Stimulated activated CD4-positive, alpha-beta T cell treated with anti-CD3 and anti-CD28 coated beads, Interleukin-15, amount 100 ng/mL, for 24 hours (primary cell): Measurements from ENCODE around the gene HTT.
"Not testable (repeated sequence)": the region's sequence is repeated elsewhere in the genome, so short reads cannot be mapped to it uniquely, and the experiment has no call there.

Experiments used
- DNase-seq: peaks from one replicate; pipeline ENCODE4 v3.0.0-alpha.2; 2020

The HTT gene

DNA sequence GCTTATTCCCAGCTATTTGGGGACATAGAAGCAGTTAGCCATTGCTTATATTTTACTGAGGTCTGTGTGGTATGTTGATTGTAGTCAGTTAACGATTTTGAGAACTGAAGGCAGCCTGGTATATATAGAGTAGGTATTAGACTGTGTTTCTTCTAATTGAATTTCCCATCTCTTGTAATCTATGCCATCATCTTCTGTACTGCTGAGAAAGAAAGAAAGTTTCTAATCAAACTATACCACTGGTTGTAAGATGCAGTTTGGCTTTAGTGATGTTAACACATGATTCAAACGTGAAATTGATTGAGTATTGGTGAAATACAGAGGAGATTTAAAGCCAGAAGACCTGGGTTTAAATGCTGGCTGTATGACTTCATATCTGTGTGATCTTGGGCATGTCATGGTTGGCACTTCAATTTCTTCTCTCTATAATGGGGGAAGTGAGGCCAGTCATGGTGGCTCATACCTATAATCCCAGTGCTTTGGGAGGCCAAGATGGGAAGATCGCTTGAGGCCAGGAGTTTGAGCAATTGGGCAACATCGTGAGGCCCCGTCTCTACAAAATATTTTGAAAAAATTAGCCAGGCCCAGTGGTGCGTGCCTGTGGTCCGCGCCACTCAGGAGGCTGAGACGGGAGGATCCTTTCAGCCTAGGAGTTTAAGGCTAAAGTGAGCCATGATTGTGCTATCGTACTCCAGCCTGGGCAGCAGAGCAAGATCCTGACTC, 11.6 kb downstream of the HTT start:
- no peak for DNase-seq

DNA sequence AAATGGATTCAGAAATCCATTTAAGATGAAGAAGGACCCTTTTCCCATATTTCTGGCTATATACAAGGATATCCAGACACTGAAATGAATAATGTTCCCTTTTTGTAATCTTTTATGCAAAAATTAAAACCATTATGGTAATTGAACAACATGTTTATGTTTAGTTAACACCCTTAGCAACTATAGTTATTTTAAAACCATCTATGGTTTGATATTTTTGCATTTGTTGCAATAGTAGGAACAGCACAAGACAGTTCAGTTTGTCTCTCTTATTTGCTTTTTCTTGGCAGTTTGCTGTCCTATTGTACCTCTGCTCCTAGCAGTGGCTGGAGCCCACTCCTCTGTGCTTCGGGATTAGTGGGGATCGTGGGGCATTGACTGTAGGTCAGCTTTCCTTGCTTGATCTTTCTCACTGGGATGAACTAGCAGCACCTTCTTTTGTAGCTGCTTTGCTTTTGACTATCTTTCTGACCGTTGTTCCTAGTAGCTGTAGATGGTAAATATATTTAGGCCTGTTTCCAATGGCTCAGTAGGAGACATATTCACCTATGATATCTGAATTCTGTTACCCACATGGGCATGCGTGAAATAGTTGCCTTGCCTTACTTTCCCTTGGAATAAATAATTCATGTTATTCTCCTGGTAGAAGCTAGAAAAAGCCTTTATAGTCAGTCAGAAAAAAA, 12.8 kb downstream of the HTT start:
- no peak for DNase-seq

DNA sequence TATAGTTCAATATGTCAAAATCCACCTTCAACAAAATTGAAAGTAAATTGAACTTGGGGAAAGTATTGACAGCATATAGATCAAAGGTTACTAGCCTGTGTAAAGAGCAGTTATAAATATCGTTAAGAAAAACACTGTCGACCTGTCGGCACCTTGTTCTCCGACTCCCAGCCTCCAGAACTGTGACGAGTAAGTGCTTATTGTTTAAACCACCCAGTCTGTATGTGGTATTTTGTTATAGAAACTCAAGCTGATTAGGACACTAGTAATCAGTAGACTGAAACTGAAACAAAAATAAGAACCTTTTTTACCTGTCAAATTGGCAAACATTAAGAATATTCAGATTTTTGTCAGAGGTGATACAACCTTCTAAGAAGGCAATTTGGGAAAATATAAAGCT, 17.0 kb downstream of the HTT start:
- no peak for DNase-seq

DNA sequence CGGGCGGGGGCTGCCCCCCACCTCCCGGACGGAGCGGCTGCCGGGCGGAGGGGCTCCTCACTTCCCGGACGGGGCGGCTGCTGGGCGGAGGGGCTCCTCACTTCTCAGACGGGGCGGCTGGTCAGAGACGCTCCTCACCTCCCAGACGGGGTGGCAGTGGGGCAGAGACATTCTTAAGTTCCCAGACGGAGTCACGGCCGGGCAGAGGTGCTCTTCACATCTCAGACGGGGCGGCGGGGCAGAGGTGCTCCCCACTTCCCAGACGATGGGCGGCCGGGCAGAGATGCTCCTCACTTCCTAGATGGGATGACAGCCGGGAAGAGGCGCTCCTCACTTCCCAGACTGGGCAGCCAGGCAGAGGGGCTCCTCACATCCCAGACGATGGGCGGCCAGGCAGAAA, 20.2 kb downstream of the HTT start:
- DNase-seq: not testable (repeated sequence)

DNA sequence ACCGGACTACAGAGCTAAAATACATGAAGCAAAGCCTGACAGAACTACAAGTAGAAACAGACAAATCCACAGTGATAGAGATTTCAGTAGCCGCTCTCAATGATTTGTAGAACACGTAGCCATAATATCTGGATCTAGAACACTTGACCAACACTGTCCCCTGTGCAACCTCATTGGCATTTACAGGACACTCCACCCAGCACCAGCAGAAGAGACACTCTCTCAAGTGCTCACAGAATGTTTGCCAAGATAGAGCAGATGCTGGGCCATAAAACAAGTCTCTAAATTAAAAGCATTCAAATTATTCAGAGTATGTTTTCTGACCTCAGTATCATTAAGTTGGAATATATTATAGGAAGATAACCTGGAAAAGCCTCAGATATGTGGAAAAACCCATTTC, 21.7 kb downstream of the HTT start:
- DNase-seq: no peak

DNA sequence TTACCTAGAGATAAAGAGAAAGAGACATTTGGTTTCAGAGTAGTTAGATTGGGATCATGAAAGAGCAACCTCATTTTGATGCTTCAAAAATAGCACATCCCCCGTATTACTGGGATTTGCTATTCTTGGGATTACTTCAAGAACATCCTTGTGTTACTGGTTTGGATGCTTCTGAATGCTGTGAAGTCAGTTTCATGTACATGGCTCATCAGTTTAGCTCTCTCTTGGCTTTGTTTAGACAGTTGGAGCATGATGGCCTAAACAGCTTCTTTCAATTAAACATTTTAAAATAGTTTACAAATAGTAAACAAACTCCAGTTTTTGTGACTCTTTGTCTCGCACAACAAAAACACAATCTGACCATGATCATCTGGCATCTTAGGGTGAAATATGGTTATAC, 23.9 kb downstream of the HTT start:
- no peak for DNase-seq

DNA sequence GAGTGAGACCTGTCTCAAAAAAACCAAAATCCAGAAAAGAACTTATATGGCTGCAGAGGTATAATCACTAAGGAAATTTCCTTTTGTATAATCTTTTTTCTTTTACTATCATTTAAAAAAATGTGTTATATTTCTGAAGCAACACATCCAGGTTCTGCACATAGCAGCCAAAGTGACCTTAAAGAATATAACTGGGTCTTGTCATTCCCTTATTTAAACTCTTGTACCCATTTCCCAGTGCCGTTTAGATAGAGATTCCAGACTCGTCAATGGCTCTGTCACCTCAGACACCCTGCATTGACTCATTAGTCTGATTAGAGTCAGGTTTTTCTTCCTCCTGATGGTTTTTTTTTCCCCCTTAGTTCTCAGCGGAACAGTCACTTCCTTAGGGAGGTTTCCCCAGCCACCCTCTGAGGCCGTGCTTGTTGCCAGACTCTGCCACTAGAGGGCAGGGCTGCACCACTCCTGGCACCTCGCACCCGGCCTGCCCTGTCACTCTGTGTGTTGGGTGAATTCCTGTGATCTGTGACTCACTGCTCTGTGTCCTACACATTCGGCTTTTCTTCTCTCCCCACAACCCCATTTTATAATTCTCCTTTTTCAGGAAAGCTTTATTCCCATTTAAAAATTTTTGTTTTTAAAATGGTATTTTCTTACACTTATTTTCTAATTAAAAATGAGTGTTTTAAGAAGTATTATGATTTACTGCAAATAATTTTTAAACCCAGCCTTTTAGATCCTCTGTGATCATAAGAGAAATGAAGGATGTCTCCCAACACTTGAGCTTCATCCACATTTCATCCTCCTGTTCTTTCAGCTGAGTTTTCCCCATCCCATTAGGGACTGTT, 32.1 kb downstream of the HTT start:
- DNase-seq: peak; percentile 94

DNA sequence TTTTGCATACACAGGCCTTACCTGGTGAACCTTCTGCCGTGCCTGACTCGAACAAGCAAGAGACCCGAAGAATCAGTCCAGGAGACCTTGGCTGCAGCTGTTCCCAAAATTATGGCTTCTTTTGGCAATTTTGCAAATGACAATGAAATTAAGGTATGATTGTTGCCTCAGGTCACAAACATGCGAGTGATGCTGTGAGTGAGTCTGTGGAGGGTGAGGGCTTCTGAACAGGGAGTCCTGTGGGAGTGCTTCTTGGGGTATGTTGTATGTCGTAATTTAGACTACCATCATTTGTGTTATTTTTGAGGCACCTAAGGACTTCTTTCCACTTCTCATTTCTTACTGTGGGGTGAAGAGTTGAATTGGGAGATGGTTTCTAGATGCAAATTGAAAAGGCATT, 32.8 kb downstream of the HTT start:
- DNase-seq: no peak

DNA sequence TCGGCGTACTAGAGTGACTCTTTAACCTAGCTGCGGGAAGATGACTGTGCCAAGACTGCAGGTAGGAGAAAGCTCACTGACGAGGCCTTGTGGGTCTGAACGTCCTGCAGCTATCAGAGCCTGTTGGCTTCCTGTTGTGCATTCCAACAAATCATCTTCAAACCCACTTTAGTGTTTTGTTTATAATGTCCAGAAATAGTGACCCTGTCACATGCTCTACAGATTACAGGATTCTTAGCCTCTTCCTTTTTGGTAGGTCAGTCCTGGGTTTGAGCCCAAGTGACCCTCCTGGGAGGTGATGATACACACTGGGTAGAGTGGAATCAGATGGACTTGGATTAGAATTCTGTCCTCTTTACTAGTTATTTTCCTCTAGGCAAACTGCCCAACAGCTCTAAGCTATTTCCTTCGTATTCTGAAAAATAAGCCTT, 33.2 kb downstream of the HTT start:
- no peak for DNase-seq

DNA sequence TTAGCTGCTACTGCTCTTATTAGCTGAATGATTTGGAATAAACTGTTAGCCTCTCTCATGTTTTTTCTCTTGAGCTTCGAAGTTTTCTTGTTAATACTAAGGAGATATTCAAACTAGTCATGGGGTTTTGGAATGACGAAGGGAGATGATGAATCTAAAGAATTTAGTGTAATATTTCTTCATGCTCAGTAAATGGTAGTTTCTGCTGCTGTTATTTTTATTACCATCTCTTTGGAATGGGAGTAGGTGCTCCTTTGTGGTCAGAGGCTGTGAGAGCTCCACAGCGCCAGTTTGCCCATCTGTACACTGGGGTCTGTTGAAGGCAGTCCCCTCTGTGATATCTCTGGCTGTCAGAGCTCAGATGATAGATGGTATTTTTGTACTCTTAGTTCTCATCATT, 33.7 kb downstream of the HTT start:
- no peak for DNase-seq

DNA sequence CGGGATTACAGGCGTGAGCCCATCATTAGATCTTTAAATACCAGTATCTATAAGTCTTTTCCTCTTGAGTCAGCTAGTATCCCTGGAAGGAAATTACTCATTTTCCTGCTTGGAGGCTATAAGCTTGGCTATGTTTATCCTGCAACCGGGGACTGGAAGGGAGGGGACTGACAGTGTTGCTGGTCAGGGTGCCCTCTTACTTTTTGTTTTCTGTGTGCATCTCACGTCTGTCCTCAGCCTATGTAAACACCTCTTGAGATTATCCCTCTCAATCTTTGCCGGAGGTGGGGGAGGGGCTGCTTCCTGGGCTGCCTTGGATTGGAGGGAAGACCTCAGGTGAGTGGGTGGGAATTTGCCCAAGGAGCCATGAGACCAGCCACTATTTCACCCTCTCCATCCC, 37.0 kb downstream of the HTT start:
- no peak for DNase-seq

DNA sequence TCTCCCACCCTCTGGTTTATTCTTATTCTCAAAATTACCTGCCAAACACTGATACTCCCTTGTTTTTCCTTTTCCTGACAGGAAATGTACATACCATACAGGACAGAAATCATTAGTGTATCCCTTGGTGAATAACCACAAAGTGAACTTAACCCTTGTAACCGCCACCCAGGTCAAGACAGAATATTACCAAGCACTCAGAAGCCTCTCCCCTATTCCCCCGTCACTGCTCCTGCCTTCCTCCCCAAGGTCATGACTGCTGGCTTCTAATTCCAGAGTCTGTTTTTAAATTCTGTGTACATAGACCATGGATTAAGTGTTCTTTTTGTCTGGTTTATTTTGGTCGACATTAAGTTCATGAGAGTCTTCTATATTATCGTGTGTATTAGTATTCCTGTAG, 37.7 kb downstream of the HTT start:
- DNase-seq: no peak

DNA sequence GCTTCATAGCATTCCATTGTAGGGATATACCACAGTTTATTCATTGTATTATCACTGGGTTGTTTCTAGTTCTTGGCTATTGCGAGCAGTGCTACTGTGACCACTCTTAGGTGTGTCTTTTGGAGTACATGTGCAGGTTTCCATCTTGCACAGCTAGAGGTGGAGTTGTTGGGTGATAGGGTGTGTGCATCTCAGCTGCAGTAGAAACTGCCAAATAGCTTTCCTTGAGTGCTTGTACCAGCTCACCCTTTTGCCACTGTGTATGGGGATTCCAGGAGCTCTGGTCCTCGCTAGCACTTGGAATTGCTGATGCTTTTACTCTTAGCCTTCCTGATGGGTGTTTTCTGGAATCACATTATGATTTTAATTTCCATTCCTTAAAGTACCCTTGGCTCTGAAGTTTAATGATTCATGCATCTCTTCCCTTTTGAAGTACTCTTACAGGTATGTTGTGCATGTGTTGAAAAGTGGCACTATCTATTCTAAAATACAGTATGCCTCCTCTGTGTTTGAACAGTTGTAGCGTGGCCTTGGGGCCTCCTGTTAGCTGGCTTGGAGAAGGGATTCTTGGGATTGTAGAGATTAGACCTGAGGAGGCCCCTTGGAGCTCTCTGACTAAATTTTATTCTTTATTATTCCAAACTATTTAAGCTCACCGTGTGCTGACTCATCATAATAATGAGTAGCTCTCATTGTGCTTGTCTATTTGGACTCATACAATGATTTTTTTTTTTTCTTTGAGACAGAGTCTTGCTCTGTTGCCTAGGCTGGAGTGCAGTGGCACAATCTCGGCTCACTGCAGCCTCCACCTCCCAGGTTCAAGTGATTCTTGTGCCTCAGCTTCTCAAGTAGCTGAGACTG, 38.4 kb downstream of the HTT start:
- no peak for DNase-seq

DNA sequence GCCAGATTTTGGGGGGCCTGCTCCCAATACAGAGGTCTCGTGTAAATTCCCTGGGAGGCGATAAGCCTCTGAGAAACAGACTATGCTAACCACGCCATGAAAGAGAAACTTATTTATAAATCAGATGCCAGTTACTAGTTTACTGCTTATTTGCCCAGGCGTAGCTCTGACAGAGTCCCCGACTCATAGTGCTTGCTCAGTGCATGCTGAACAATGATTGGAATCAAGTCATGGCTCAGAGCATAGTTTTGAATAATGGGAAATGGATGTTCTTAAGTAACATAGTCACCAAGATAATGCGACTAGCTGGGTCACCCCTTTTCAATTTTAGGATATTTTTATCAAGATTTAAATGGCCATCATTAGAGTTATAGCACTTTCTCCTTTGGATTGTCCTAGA, 39.9 kb downstream of the HTT start:
- DNase-seq: no peak

DNA sequence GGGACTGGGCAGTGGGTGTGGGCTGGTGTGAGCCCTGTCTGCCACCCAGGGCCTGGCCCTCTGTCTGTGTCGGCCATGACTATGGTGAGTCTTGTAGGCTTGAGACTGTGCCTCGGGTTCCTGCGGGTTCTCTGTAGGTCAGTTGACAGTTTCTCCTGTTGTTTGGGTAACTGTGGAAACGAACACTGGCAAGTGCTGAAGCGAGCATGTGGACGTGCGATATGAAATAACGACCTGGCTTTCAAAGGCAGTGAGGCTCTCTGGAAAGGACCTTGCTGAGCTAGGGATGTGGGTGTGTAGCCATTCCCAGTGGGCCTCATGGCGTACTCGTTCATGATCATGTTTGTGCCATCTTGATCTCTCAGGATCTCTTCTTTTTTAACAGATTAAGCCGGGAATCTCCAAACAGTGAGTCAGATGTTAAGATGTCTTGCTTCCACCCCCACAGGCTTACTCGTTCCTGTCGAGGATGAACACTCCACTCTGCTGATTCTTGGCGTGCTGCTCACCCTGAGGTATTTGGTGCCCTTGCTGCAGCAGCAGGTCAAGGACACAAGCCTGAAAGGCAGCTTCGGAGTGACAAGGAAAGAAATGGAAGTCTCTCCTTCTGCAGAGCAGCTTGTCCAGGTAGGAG, 41.3 kb downstream of the HTT start:
- DNase-seq: no peak

DNA sequence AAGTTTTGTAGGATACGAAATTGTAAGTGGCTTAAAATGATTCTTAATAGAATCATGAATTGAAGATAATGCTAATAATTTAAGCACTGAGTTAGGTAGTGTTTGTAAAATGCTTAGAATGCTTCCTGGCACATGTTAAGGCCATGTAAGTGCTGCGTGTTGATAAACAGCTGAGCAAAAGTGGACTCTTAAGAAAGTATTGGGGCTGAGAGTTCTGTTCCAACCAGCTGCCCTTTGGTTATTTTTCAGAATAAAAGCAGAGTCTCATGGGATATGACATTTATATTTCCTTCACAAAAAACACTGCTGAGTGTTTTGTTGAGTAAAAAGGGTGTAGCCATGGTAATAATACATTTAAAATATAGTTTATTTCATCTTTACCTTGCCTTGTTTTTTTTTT, 42.5 kb downstream of the HTT start:
- no peak for DNase-seq

DNA sequence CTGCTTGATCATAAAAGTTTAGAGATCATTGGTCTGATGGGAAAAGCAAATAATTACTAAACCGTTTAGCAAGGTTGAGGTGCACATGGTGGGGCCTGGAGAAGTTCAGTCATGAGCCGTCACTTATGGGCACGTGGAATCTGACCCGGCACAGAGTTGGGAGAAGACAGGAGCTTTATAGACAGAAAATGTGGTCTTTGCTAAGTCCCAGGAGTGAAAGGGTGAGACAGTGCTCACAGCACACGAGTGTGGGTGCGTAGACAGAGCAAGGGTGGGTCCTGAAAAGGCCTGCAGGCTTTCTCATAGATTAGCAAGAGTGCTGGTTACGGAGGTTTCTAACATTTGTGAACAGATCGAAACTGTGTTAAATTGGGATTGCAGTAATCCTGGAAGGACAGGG, 43.8 kb downstream of the HTT start:
- no peak for DNase-seq

DNA sequence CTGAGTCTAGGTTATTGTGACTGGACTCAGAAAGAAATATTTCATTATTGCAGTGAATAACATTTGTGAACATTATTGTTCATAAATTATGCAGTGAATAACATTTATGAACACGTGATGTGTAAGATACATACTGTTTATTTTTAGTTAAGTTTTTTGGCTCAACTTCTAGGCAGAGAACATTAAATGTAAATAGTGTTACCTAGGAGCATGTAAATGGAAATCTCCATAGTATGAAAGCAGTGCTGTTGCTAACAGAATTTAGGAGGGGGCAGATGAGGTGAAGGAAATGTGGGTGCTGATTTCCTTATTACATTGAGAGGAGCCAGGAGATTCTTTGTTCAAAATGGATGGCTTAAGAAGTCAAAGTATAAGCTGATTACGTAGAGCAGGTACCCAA, 45.0 kb downstream of the HTT start:
- DNase-seq: no peak

DNA sequence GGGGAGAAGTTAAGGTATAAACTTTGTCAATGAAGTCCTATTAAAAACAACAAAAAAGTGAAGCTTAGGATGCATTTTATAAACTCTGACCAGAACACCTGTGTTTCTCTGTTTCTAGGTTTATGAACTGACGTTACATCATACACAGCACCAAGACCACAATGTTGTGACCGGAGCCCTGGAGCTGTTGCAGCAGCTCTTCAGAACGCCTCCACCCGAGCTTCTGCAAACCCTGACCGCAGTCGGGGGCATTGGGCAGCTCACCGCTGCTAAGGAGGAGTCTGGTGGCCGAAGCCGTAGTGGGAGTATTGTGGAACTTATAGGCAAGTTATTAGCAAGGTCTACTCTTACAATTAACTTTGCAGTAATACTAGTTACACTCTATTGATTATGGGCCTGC, 46.6 kb downstream of the HTT start:
- no peak for DNase-seq

DNA sequence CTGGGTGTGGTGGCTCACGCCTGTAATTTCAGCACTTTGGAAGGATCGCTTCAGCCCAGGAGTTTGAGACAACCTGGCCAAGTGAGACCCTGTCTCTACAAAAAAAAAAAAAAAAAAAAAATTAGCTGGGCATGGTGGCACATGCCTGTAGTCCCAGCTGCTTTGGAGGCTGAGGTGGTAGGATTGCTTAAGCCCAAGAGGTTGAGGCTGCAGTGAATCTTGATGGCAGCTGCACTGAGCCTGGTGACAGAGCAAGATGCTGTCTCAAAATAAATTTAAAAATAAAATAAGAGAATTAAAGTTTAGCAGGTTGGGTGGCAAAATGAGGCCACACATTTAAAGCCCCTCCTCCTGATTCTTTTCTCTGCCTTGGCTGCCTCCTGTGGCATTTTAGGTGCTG, 47.1 kb downstream of the HTT start:
- no peak for DNase-seq

DNA sequence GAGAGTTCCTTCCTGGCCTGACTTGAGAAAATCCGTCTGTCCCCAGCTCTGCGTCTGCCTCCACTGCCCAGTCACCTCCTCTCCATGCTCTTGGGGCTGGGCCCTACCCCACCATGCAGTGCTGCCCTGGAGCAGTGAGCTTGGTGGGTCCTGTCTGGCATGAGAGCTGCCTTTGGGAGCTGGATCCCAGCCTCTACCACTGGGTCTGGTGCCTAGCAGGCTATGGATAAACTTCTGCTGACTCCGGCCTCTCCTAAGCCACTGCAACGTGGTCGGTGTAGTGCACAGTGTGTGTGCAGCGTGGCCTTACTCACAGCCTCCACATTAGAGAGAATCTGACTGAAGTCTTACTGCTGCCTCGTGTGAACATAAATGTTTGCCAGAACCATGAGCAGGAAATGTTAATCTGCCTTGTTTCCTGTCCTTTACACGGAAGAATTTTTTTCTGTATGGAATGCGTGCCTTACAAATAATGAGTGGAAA, 47.6 kb downstream of the HTT start:
- DNase-seq: peak; percentile 21

DNA sequence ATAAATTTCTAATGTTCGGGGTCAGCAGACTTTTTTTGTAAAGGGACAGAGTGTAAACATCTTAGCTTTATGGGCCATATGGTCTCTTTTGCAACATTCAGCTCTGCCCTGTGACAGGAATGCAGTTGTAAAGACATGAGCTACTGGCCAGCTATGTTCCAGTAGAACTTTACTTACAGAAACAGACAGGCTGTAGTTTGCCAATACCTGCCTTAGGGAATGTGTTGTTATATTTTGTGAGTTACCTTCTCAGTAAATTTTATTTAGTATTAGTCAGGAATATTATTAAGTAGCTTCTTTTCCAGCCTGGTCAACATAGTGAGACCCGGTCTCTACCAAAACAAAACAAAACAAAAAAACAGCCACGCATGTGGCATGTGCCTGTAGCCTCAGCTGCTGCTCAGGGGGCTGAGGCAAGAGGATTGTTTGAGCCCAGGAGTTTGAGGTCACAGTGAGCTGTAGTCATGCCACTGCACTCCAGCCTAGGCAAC, 48.7 kb downstream of the HTT start:
- no peak for DNase-seq
